Measurements from ENCODE around the gene BCAS1.
A peak's percentile ranks its signal among the peaks of the same experiment; 100 is the strongest.

Gene BCAS1

GRCh38 chr20:53905820-53906191, 164.6 kb downstream of the BCAS1 start:
- TF ChIP-seq SPI1 (IDR thresholded peaks at IDR 0.05; ENCODE audit: borderline replicate concordance, low read depth) (no peak), GABPA (IDR thresholded peaks at IDR 0.05; ENCODE audit: low read depth) (no peak), POLR2AphosphoS5 (IDR thresholded peaks at IDR 0.05; ENCODE audit: low read depth) (no peak)
- TF ChIP-seq, protein P1, sequence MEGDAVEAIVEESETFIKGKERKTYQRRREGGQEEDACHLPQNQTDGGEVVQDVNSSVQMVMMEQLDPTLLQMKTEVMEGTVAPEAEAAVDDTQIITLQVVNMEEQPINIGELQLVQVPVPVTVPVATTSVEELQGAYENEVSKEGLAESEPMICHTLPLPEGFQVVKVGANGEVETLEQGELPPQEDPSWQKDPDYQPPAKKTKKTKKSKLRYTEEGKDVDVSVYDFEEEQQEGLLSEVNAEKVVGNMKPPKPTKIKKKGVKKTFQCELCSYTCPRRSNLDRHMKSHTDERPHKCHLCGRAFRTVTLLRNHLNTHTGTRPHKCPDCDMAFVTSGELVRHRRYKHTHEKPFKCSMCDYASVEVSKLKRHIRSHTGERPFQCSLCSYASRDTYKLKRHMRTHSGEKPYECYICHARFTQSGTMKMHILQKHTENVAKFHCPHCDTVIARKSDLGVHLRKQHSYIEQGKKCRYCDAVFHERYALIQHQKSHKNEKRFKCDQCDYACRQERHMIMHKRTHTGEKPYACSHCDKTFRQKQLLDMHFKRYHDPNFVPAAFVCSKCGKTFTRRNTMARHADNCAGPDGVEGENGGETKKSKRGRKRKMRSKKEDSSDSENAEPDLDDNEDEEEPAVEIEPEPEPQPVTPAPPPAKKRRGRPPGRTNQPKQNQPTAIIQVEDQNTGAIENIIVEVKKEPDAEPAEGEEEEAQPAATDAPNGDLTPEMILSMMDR (IDR thresholded peaks at IDR 0.05; ENCODE audit: insufficient read depth, low read length): no peak
- TF ChIP-seq, protein P2, sequence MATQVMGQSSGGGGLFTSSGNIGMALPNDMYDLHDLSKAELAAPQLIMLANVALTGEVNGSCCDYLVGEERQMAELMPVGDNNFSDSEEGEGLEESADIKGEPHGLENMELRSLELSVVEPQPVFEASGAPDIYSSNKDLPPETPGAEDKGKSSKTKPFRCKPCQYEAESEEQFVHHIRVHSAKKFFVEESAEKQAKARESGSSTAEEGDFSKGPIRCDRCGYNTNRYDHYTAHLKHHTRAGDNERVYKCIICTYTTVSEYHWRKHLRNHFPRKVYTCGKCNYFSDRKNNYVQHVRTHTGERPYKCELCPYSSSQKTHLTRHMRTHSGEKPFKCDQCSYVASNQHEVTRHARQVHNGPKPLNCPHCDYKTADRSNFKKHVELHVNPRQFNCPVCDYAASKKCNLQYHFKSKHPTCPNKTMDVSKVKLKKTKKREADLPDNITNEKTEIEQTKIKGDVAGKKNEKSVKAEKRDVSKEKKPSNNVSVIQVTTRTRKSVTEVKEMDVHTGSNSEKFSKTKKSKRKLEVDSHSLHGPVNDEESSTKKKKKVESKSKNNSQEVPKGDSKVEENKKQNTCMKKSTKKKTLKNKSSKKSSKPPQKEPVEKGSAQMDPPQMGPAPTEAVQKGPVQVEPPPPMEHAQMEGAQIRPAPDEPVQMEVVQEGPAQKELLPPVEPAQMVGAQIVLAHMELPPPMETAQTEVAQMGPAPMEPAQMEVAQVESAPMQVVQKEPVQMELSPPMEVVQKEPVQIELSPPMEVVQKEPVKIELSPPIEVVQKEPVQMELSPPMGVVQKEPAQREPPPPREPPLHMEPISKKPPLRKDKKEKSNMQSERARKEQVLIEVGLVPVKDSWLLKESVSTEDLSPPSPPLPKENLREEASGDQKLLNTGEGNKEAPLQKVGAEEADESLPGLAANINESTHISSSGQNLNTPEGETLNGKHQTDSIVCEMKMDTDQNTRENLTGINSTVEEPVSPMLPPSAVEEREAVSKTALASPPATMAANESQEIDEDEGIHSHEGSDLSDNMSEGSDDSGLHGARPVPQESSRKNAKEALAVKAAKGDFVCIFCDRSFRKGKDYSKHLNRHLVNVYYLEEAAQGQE (IDR thresholded peaks at IDR 0.05; ENCODE audit: insufficient replicate concordance, low read depth): no peak
- Histone ChIP-seq H3K4me3 (replicated peaks; ENCODE audit: insufficient read depth, low read length) (no peak overlapping the region), H3K27ac (replicated peaks) (peak overlapping the region; percentile 92), H3K27me3 (ENCODE audit: insufficient read depth, poor library complexity, severe bottlenecking) (no peaks in the 10 kb centered on the region)
- no peak for DNase-seq (ENCODE audit: low read depth in 1 of 2, low spot score in 1 of 2)

DNA sequence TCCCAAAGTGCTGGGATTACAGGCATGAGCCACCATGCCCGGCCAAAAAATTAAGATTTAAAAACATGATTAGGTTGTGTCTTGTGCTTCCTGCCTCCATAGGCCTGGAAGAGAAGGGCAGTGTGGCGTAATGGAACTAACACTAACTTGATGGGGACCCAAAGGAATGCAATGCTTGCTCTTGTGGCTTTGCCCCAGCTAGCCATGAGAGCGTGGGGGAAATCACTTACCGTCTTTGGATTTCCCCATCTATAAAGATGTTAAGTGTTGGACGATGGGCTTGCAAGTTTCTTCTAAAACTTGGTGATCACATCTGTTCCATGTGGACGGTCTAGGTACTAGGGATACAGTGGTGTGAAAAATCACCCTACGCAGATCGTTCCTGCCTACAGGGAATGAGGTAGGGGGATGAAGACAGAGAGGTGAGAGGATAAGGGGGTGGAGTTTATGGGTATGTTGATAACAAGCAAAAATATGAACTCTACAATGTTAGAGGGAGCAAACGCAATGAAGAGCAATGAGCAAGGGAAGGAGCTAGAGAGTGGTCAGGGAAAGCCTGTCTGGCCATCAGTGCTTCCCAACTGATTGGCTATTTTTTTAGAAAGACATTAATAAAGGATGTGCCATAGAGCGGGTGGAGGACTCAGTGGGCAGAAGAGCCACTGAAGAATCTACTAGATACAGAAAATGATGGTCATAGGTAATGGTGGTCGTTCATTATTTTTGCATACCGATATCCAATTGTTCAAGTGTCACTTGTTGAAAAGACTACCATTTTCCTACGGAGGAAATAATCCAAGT, 165.2 kb downstream of the BCAS1 start:
- TF ChIP-seq, protein P1 (IDR thresholded peaks at IDR 0.05; ENCODE audit: insufficient read depth, low read length): no peak
- TF ChIP-seq, protein P2 (IDR thresholded peaks at IDR 0.05; ENCODE audit: insufficient replicate concordance, low read depth): no peak
- TF ChIP-seq SPI1 (IDR thresholded peaks at IDR 0.05; ENCODE audit: borderline replicate concordance, low read depth) (no peak), GABPA (IDR thresholded peaks at IDR 0.05; ENCODE audit: low read depth) (no peak), POLR2AphosphoS5 (IDR thresholded peaks at IDR 0.05; ENCODE audit: low read depth) (no peak)
- DNase-seq (ENCODE audit: low read depth in 1 of 2, low spot score in 1 of 2): no peak
- H3K27me3 ChIP-seq (ENCODE audit: insufficient read depth, poor library complexity, severe bottlenecking): no peaks in the 10 kb centered on the region
- no peak overlapping the region for H3K4me3 ChIP-seq (replicated peaks; ENCODE audit: insufficient read depth, low read length)
- H3K27ac ChIP-seq (replicated peaks): peak overlapping the region; percentile 92

DNA sequence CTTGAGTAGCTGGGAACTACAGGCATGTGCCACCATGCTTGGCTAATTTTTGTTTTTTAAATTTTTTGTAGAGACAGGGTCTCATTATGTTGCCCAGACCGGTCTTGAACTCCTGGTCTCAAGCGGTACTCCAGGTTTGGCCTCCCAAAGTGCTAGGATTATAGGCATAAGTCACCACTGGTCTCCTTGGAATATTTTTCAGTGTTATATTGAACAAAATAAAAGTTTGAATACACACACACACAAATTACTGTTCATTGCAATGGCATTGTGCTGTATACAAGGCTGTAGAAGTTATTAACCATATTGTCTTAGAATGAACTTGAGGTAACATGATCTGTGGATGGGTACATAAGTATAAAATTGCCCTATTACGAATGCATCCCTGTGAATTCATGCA, 166.1 kb downstream of the BCAS1 start:
- peak overlapping the region; percentile 35 for H3K27ac ChIP-seq (replicated peaks)
- H3K27me3 ChIP-seq (ENCODE audit: insufficient read depth, poor library complexity, severe bottlenecking): no peaks in the 10 kb centered on the region
- no peak for DNase-seq (ENCODE audit: low read depth in 1 of 2, low spot score in 1 of 2)
- H3K4me3 ChIP-seq (replicated peaks; ENCODE audit: insufficient read depth, low read length): no peak overlapping the region
- no peak for TF ChIP-seq GABPA (IDR thresholded peaks at IDR 0.05; ENCODE audit: low read depth)

DNA sequence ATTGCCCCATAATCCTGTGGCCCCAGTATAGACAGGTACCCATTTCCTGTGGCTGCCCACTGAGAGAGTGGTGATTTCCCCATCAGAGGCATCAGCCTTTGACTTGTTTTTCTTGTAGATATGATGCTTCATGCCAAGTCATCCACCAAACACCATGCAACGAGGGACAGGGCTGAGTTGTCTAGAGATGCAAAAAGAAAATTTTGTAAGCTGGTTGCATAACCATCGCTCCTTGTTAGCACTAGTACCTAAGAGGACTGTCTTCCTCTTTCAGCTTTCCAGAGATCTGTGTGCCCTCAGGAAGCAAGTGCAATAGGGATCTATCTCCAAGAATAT, 166.8 kb downstream of the BCAS1 start:
- Histone ChIP-seq H3K27ac (replicated peaks) (peak overlapping the region; percentile 35), H3K27me3 (ENCODE audit: insufficient read depth, poor library complexity, severe bottlenecking) (no peaks in the 10 kb centered on the region), H3K4me3 (replicated peaks; ENCODE audit: insufficient read depth, low read length) (no peak overlapping the region)
- TF ChIP-seq GABPA (IDR thresholded peaks at IDR 0.05; ENCODE audit: low read depth) (no peak), POLR2AphosphoS5 (IDR thresholded peaks at IDR 0.05; ENCODE audit: low read depth) (peak; percentile 69), SPI1 (IDR thresholded peaks at IDR 0.05; ENCODE audit: borderline replicate concordance, low read depth) (peak; percentile 79)
- DNase-seq (ENCODE audit: low read depth in 1 of 2, low spot score in 1 of 2): peak; percentile 96 to 97
